ENCODE measurements around the gene HBA1. TPM values are rescaled to one million over a fixed set of nuclear protein-coding genes. Genes with fewer than 3 reads are reported as not detected.
"Not testable (repeated sequence)": the region's sequence is repeated elsewhere in the genome, so short reads cannot be mapped to it uniquely, and the experiment has no call there.

The HBA1 gene
- total RNA-seq (2012; rRNA removed): not detected in 2 replicates
- polyA plus RNA-seq (2012; rRNA removed): 0.21 TPM in 1 of 2 replicates, not detected in the other
- polyA plus RNA-seq (2012; cell fraction: cytosol; rRNA removed): 1.2 TPM in 1 of 2 replicates, not detected in the other
- polyA plus RNA-seq (2012; cell fraction: nucleus; rRNA removed; ENCODE audit: low replicate concordance): not detected in 2 replicates
- not detected for Bru-seq, nascent RNA
- BruChase-seq, experiment 1, labeled RNA remaining after a 6-hour chase: not detected
- not detected for BruChase-seq, experiment 2, labeled RNA remaining after a 2-hour chase
- long read RNA-seq: 0 reads

- H3K14ac ChIP-seq (replicated peaks; ENCODE audit: low read depth, low read length); H2AFZ ChIP-seq (replicated peaks; ENCODE audit: low read length, poor library complexity); H2BK20ac ChIP-seq (ENCODE audit: low read depth, low read length); H3K18ac ChIP-seq (ENCODE audit: low read depth, low read length); H3K23ac ChIP-seq (ENCODE audit: low read depth, low read length); H2BK120ac ChIP-seq (ENCODE audit: low read depth, low read length); H3K4me3 ChIP-seq (ENCODE audit: insufficient read depth, low read depth, low read length); H2BK15ac ChIP-seq (ENCODE audit: low read depth, low read length); H4K8ac ChIP-seq (ENCODE audit: low read depth in 2 of 2, low read length in 2 of 2); H3K27ac ChIP-seq (ENCODE audit: insufficient read depth, low read length); H3K9me3 ChIP-seq (ENCODE audit: control insufficient read depth, insufficient read depth, low read length); H3K4me2 ChIP-seq (ENCODE audit: low read depth, low read length); BruUV-seq (replicated peaks); H2AK5ac ChIP-seq (ENCODE audit: low read depth, low read length); in situ Hi-C loops (cut with MboI; ENCODE audit: low sequenced_read_pairs); H2BK5ac ChIP-seq (ENCODE audit: low read depth, low read length, poor library complexity, severe bottlenecking); DNase-seq; H3K4me1 ChIP-seq (ENCODE audit: control insufficient read depth, insufficient read depth, low read length); H2AK9ac ChIP-seq (replicated peaks; ENCODE audit: low read depth, low read length, poor library complexity); H3K9ac ChIP-seq (ENCODE audit: low read depth, low read length); H3K79me1 ChIP-seq (ENCODE audit: low read depth in 1 of 2, low read length in 2 of 2); H3K36me3 ChIP-seq (ENCODE audit: control insufficient read depth, insufficient read depth, low read length); dilution Hi-C loops (cut with HindIII; ENCODE audit: low sequenced_read_pairs, unreplicated experiment); intact Hi-C loops (cut with micrococcal nuclease); H3K4ac ChIP-seq (ENCODE audit: low read depth, low read length); H3K9me1 ChIP-seq (ENCODE audit: insufficient read depth, low read length); H3K56ac ChIP-seq (ENCODE audit: extremely low read depth, insufficient read depth, low read length); H4K91ac ChIP-seq (ENCODE audit: insufficient read depth, low read depth, low read length); H4K5ac ChIP-seq (ENCODE audit: low read depth, low read length); POLR2A ChIA-PET (ENCODE audit: unreplicated experiment); CTCF ChIA-PET: not testable (repeated sequence)
- WGBS, 2 experiments (ENCODE audit: extremely low coverage in 2 of 2, insufficient read length in 1 of 2): 2% methylated on average over 7 of the region's 88 CpGs; no CpG with 5 or more reads in 1 of the 2 experiments
- peaks cover 41% of the 10 kb centered on the region for H3K27me3 ChIP-seq (ENCODE audit: control insufficient read depth, insufficient read depth, low read length)
- peaks cover 16% of the 10 kb centered on the region for H4K20me1 ChIP-seq (ENCODE audit: insufficient read depth, low read length)
- ATAC-seq (ENCODE audit: low read depth): 0 out of 2 replicates have a peak, but pooled peaks have one; percentile 3
These were observed at the start of gene HBA1 for GRCh38 chr16:176477-177382. Gene HBA1 (plus strand): TSS chr16:176680. CDS start chr16:176717, 37 bp downstream.
